Subcutaneous abdominal adipose tissue (tissue), 5 donors: ENCODE results near the gene ABCC2.

Experiments
- H3K27ac ChIP-seq: one replicate; pipeline ENCODE4 v1.7.0; 2013; ENCODE audit warnings: low read depth, mild to moderate bottlenecking, inconsistent platforms, low read length, moderate library complexity
- H3K27me3 ChIP-seq, 5 donors: one replicate each; pipeline ENCODE4 v1.7.0; 2013; ENCODE audit warnings: low read length in 5 of 5, inconsistent platforms in 1 of 5; ENCODE audit not compliant: control insufficient read depth in 5 of 5, insufficient read depth in 4 of 5
- H3K36me3 ChIP-seq, 5 donors: one replicate each; pipeline ENCODE4 v1.7.0; 2013; ENCODE audit warnings: low read length in 5 of 5; ENCODE audit not compliant: control insufficient read depth in 5 of 5, insufficient read depth in 5 of 5
- H3K4me1 ChIP-seq, 5 donors: one replicate each; pipeline ENCODE4 v1.7.0; 2013; ENCODE audit warnings: low read length in 5 of 5, mild to moderate bottlenecking in 3 of 5, moderate library complexity in 1 of 5; ENCODE audit not compliant: control insufficient read depth in 5 of 5, insufficient read depth in 5 of 5
- H3K4me3 ChIP-seq, 5 donors: one replicate each; pipeline ENCODE4 v1.7.0; 2013; ENCODE audit warnings: low read length in 5 of 5, low read depth in 1 of 5
- H3K9ac ChIP-seq, 5 donors: one replicate each; pipeline ENCODE4 v1.7.0; 2013; ENCODE audit warnings: low read length in 5 of 5, mild to moderate bottlenecking in 4 of 5, moderate library complexity in 3 of 5
- H3K9me3 ChIP-seq, 5 donors: one replicate each; pipeline ENCODE4 v1.7.0; 2013; ENCODE audit warnings: low read length in 5 of 5; ENCODE audit not compliant: control insufficient read depth in 5 of 5
- donor health status: healthy.
- donor health status: healthy.
- donor health status: healthy.
- donor health status: healthy.
- donor health status: healthy.

The ABCC2 gene

GRCh38 chr10:99768556-99768955, 13.9 kb upstream of the ABCC2 start:
- H3K27ac ChIP-seq: no peak overlapping the region
- H3K4me1 ChIP-seq: no peaks in the 10 kb centered on the region
- H3K27me3 ChIP-seq: no peaks in the 10 kb centered on the region
- no peak overlapping the region for H3K4me3 ChIP-seq
- H3K9me3 ChIP-seq: no peaks in the 10 kb centered on the region
- H3K36me3 ChIP-seq: peaks cover 0 to 4% (median 0%) of the 10 kb centered on the region in 5 donors
- H3K9ac ChIP-seq: no peak overlapping the region

DNA sequence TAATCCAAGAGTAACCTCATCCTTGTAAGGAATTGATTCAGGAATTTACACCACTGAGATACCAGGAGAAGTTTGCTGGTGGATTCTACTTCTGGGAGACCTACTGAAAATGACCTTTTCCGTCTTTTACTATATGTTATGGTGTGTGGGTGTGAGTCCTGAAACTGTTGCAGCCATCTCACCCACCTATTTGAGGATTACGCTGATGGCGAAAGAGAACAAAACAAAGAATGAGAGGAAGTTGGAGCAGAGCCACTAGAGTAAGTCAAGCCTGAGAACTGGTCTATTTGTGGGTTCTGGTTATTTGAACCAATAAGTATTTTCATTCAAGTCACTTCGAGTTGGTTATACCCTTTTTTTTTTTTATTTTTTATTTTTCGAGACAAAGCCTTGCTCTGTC, 12.7 kb upstream of the ABCC2 start:
- H3K9ac ChIP-seq: no peak overlapping the region
- H3K27me3 ChIP-seq: no peaks in the 10 kb centered on the region
- H3K9me3 ChIP-seq: no peaks in the 10 kb centered on the region
- no peak overlapping the region for H3K27ac ChIP-seq
- H3K4me3 ChIP-seq: no peak overlapping the region
- H3K36me3 ChIP-seq: no peaks in the 10 kb centered on the region
- H3K4me1 ChIP-seq: no peaks in the 10 kb centered on the region

DNA sequence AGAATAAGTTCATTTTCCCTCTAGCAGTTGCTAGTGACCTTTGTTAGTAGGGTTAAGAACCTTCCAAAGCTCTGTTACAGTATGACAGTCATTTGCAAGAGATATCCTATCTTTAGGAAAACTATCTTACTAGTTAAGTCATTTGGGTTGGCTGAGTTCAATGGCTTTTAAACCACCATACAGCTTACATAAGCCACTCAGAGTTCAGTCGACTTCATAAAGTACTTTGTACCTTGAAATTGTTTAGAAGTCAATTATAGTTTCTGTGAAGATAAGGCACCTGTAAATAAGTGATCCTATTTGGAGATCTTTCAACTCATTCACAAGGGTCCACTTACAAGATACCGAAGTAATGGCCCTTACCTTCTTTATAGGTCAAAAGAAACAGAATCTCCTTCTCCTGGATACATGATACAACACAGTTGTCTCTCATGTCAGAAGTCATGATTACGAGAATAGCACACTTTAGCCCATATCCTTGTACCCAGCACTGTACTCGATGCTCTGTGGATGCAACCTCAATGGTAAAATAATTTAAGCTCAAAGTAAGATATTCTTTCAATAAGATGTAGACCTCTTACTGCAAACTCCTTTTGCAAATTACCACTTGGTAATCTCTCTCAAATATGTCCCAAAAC, 11.9 kb upstream of the ABCC2 start:
- Histone ChIP-seq H3K9ac (no peak overlapping the region), H3K4me1 (no peaks in the 10 kb centered on the region), H3K4me3 (no peak overlapping the region), H3K27me3 (no peaks in the 10 kb centered on the region), H3K27ac (no peak overlapping the region), H3K36me3 (no peaks in the 10 kb centered on the region), H3K9me3 (no peaks in the 10 kb centered on the region)

DNA sequence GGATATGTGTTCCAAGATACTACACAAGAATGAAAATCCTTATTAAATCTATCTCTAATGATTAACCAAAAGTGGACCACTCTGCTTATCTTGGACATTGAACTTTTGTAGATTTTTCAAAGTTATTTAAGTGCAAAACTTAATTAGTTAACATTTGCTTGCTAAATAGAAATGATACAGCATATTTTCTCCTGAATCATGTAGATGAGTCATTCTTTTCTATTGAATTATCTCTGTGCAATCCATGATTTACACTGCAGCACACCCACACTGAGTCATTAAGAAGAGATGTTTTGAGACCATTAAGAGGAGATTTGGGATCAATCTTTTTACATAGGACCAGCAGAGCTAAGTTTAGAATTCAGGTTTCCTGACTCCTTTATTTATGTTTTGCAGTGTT, 6.6 kb upstream of the ABCC2 start:
- Histone ChIP-seq H3K4me3 (no peak overlapping the region), H3K9ac (peak overlapping the region in 1 of 5 donors; percentile 19), H3K27ac (peak overlapping the region; percentile 64), H3K4me1 (peaks cover 4 to 16% (median 10%) of the 10 kb centered on the region in 5 donors), H3K9me3 (no peaks in the 10 kb centered on the region), H3K27me3 (no peaks in the 10 kb centered on the region), H3K36me3 (no peaks in the 10 kb centered on the region)

- H3K9ac ChIP-seq: no peak overlapping the region
- H3K9me3 ChIP-seq: no peaks in the 10 kb centered on the region
- no peaks in the 10 kb centered on the region for H3K36me3 ChIP-seq
- H3K27ac ChIP-seq: no peak overlapping the region
- no peak overlapping the region for H3K4me3 ChIP-seq
- peaks cover 4 to 23% (median 12%) of the 10 kb centered on the region in 5 donors for H3K4me1 ChIP-seq
- H3K27me3 ChIP-seq: no peaks in the 10 kb centered on the region
Observed at GRCh38 chr10:99777918-99778714, 4.3 kb upstream of the ABCC2 start.

DNA sequence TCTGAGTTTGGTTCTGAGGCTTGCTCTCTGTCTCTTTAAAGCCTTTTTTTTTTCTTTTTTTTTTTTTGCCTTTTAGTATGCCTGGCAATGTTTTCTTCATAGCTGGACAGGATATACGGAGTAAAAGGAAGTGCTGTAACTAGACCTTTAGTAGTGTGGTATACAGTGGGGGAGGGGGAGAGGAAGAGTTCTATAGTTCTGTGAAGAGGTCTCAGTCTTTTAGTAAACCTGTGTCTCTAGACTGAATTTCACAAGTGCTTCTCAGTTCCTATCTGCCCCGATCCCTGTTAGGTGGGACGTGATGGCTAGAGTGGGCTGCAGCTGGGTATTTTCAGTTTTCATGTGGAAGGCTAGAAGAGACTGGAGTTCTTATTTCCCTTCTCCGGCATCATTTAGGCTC, 3.1 kb upstream of the ABCC2 start:
- H3K27ac ChIP-seq: peak overlapping the region; percentile 73

GRCh38 chr10:99781734-99782429, 558 bp upstream of the ABCC2 start:
- Histone ChIP-seq H3K9ac (no peak overlapping the region), H3K4me3 (no peak overlapping the region), H3K9me3 (no peaks in the 10 kb centered on the region), H3K27ac (no peak overlapping the region), H3K4me1 (peaks cover 7 to 44% (median 32%) of the 10 kb centered on the region in 5 donors), H3K27me3 (no peaks in the 10 kb centered on the region), H3K36me3 (no peaks in the 10 kb centered on the region)

More for the DNA sequence above, 3.1 kb upstream of the ABCC2 start:
- H3K36me3 ChIP-seq: no peaks in the 10 kb centered on the region
- peak overlapping the region in 3 of 5 donors; percentile 20 to 49 (median 35) for H3K4me3 ChIP-seq
- H3K4me1 ChIP-seq: peaks cover 4 to 35% (median 23%) of the 10 kb centered on the region in 5 donors
- H3K27me3 ChIP-seq: no peaks in the 10 kb centered on the region
- no peaks in the 10 kb centered on the region for H3K9me3 ChIP-seq
- H3K9ac ChIP-seq: peak overlapping the region in 2 of 5 donors; percentile 21 to 51

GRCh38 chr10:99784016-99784726, 1.7 kb downstream of the ABCC2 start:
- Histone ChIP-seq H3K4me3 (no peak overlapping the region), H3K4me1 (peaks cover 9 to 58% (median 41%) of the 10 kb centered on the region in 5 donors), H3K9ac (no peak overlapping the region), H3K9me3 (no peaks in the 10 kb centered on the region), H3K27me3 (no peaks in the 10 kb centered on the region), H3K27ac (peak overlapping the region; percentile 81), H3K36me3 (no peaks in the 10 kb centered on the region)

GRCh38 chr10:99784727-99785441, 2.4 kb downstream of the ABCC2 start:
- no peak overlapping the region for H3K9ac ChIP-seq
- no peaks in the 10 kb centered on the region for H3K27me3 ChIP-seq
- H3K4me1 ChIP-seq: peaks cover 5 to 53% (median 36%) of the 10 kb centered on the region in 5 donors
- H3K9me3 ChIP-seq: no peaks in the 10 kb centered on the region
- peak overlapping the region; percentile 81 for H3K27ac ChIP-seq
- no peak overlapping the region for H3K4me3 ChIP-seq
- no peaks in the 10 kb centered on the region for H3K36me3 ChIP-seq
